Lung microvascular endothelial cell (primary cell): ENCODE results near the gene BCL2A1. TPM values are rescaled to one million over a fixed set of nuclear protein-coding genes. Genes with fewer than 3 reads are reported as not detected.
A peak's percentile ranks its signal among the peaks of the same experiment; 100 is the strongest.
"Not testable (repeated sequence)": the region's sequence is repeated elsewhere in the genome, so short reads cannot be mapped to it uniquely, and the experiment has no call there.

Source experiments
- DNase-seq, 2 donors: peaks; one replicate each; pipeline versions ENCODE4 v3.0.0 to v3.0.0-alpha.2; 2010; ENCODE audit warnings: low read depth in 2 of 2
- total RNA-seq: library from RNA; depleted of rRNA; stranded (reverse); fragments of >200 nt; gene quantifications from 2 replicates; pipeline ENCODE4 v1.2.1, GENCODE V29; 2014

Gene BCL2A1
- 0.44 TPM in 1 of 2 replicates, not detected in the other for total RNA-seq

DNA sequence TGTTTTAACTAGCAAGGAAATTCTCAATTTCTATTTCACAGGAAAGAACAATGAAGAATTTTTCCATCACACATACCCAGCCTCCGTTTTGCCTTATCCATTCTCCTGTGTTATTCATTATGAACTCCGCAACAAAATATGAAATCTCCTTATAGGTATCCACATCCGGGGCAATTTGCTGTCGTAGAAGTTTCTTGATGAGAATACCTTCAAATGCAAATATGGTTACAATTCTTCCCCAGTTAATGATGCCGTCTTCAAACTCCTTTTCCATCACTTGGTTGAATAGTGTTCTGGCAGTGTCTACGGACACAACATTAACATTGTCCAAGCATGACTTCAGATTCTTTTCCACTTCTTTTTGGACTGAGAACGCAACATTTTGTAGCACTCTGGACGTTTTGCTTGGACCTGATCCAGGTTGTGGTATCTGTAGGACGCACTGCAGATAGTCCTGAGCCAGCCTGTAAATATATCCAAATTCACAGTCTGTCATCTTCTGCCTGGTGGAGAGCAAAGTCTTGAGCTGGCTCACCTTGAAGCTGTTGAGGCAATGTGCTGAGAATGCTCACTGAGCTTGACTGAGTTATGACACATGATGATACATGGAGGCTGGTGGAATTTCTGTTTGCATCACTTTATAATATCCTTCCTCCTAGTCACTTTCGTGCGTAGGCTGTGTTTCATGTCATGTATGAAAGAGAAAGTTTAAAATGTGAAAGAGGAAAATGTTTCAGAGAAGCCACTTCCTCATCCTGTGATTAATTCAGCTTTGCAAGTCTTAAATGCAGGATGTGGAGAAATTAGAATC, at the start of gene BCL2A1:
Gene BCL2A1, minus strand, starts transcription at position 573 of the 811 bp plus-strand sequence. Its CDS starts 77 bp downstream, at position 496.
- peak; percentile 30 to 90 for DNase-seq

DNA sequence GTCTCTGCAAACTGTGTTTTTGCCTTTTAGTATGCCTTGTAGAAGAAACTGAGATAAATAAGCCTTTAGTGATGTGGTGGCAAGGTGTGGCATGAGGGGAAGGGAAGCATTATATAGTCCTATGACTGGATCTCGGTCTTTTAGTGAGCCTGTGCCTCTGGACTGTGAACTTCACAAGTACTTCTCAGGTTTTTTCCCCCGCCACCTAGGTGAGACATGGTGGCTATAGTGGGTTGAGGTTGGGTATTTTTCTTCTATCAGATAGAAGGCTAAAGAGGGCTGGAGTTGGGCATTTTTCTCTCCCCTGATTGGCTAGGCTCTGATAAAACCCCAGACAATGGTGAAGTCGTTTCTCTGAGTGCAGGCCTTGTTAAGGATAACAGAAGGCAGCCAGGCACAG, 49.7 kb upstream of the BCL2A1 start:
- no peak for DNase-seq

DNA sequence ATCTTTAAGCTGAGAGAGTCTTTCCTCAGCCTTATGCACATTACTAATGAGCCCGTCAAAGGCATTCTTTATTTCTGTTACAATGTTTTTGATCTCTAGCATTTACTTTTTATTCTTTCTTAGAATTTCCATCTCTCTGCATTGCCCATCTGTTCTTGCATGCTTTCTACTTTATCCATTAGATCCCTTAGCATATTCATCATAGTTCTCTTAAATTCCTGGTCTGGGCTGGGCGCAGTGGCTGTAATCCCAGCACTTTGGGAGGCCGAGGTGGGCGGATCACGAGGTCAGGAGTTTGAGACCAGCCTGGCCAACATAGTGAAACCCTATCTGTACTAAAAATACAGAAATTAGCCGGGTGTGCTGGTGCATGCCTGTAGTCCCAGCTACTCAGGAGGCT, 49.2 kb upstream of the BCL2A1 start:
- not testable (repeated sequence) for DNase-seq

DNA sequence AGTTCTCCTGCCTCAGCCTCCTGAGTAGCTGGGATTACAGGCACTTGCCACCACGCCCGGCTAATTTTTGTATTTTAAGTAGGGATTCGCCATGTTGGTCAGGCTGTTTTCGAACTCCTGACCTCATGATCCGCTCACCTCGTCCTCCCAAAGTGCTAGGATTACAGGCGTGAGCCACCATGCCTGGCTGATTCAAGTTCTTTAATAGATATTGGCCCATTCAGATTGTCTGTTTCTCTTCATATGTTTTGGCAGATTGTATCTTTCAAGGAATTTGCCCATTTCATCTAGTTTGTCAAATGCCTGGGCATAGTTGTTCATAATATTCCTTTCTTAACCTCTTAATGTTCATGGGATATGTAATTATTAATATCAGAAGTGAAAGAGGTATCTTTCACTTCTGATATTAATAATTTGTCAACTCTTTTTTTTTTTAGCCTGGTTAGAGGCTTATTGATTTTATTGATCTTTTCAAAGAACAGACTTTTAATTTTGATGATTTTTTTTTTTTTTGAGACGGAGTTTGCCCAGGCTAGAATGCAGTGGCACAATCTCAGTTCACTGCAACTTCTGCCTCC, 48.3 kb upstream of the BCL2A1 start:
- DNase-seq, result no peak

DNA sequence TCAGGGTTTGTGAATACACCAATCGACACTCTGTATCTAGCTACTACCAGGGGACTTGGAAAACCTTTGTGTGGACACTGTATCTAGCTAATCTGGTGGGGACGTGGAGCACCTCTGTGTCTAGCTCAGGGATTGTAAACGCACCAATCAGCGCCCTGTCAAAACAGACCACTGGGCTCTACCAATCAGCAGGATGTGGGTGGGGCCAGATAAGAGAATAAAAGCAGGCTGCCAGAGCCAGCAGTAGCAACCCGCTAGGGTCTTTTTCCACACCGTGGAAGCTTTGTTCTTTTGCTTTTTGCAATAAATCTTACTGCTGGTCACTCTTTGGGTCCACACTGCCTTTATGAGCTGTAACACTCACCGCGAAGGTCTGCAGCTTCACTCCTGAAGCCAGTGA, 46.1 kb upstream of the BCL2A1 start:
- not testable (repeated sequence) for DNase-seq

DNA sequence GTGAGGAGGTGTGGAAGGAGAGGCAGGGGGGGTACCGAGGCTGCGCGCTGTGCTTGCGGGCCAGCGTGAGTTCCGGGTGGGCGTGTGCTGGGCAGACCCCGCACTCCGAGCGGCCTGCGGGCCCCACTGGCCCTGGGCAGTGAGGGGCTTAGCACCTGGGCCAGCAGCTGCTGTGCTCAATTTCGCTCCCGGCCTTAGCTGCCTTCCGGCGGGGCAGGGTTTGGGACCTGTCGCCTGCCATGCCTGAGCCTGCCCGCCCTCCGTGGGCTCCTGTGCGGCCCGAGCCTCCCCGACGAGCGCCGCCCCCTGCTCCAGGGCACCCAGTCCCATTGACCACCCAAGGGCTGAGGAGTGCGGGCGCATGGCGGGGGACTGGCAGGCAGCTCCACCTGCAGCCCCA, 45.5 kb upstream of the BCL2A1 start:
- DNase-seq, result not testable (repeated sequence)

DNA sequence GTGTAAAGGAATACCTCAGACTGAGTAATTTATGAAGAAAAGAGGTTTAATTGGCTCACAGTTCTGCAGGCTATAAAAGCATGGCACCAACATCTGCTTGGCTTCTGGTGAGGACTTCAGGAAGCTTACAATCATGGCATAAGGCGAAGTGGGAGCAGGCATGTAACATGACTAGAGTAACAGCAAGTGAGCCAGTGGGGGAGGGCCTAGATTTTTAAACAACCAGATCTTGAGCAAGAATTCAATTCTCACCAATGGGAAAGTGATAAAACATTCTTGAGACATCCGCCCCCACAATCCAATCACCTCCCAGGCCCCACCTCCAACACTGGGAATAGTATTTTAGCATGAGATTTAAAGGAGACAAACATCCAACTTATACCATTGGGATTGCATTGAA, 44.2 kb upstream of the BCL2A1 start:
- no peak for DNase-seq

DNA sequence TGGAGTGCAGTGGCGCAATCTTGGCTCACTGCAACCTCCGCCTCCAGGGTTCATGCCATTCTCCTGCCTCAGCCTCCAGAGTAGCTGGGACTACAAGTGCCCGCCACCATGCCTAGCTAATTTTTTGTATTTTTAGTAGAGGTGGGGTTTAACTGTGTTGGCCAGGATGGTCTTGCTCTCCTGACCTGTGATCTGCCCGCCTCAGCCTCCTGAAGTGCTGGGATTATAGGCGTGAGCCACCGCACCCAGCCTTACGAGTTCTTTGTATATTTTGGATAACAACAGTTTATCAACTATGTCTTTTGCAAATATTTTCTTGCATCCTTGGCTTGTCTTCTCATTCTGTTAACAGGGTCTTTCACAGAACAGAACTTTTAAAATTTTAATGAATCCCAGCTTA, 43.2 kb upstream of the BCL2A1 start:
- DNase-seq, result not testable (repeated sequence)

DNA sequence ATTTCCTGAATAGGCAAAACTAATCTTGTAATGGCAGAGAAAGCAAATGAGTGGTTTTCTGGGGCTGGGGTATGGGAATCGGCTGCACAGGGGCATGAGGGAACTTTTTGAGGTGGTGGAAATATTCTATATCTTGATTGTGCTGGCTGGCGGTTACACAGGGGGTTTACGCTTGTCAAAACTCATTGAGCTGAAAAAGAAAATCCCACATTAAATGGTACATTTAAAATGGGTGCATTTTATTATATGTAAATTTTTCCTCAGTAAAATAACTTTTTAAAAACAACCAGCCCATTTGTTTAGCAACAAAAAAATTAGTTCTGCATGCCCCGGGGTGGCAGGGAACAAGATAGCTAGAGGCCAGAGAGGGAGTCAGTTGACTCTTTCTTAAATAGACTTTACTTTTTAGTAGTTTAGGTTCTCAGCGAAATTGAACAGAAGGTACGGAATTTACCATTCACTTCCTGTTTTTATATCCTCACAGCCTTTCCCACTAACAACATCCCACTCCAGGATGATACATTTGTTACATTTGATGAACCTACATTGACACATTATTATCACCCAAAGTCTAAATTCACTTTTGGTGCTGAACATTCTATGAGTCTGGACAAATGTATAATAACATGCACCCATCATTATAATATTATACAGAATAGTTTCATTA, 41.2 kb upstream of the BCL2A1 start:
- DNase-seq, result no peak

DNA sequence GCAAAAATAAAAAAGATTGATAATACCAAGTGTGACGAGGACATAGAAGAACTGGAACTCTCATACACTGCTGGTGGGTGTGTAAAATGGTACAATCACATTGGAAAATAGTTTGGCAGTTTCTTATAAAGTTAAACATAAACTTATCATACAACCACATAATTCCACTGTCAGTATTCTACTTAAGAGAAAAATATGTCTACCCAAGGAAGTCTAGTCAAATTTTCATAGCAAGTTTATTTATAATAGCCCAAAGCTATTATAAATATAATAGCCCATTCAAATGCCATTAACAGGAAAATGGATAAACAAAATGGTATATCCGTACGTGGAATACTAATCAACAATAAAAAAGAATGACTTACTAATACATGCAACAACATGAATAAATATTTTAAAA, 40.6 kb upstream of the BCL2A1 start:
- no peak for DNase-seq

DNA sequence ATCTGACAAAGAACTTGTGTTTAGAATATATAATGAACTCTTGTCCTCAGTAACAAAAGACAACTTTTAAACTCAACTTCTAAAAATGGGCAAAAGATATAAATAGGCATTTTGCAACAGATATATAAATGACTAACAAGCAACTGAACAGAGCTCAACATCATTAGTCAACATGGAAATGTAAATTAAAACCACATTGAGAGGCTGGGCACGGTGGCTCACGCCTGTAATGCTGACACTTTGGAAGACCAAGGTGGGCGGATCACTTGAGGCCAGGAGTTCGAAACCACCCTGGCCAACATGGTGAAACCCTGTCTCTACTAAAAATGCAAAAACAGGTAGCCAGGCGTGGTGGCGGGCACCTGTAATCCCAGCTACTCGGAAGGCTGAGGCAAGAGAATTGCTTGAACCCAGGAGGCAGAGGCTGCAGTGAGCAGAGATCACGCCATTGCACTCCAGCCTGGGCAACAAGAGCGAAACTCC, 40.1 kb upstream of the BCL2A1 start:
- not testable (repeated sequence) for DNase-seq

DNA sequence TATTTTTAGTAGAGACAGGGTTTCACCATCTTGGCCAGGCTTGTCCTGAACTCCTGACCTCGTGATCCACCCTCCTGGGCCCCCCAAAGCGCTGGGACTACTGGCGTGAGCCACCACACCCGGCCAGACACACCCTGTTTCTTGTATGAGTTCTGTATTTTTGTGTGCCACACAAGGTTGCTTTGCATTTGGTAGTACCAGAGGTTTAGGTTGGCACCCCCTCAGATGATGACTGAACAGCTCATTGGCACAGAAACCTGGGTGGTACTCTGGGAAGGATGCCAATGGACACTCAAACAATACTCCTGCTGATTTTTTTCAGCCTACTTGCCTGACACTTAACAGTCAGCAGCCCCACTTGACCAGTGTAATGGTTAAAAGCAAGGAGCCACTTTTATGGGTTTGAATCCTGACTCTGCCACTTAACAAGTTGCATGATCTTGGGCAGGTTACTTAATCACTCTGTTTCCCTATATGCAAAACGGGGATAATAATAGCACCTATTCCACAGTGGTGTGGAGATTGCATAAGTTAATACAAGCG, 39.2 kb upstream of the BCL2A1 start:
- no peak for DNase-seq

DNA sequence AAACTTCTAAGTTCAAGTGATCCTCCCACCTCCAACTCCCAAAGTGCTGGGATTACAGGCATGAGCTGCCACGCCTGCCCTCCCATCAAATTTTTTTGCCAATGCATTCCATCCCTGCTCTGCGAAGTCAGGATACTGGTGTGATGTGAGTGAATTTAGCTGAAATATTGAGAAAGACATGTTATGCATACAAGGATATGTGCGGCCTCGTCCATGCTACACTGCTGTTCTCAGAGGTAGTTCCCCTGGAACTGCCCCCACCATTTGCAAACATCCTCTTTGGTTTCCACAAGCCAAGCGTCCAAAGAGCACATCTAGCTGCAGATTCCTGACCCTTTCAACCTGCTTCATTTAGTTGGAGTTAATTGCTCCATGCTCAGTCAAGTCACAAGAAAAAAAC, 36.5 kb upstream of the BCL2A1 start:
- no peak for DNase-seq

DNA sequence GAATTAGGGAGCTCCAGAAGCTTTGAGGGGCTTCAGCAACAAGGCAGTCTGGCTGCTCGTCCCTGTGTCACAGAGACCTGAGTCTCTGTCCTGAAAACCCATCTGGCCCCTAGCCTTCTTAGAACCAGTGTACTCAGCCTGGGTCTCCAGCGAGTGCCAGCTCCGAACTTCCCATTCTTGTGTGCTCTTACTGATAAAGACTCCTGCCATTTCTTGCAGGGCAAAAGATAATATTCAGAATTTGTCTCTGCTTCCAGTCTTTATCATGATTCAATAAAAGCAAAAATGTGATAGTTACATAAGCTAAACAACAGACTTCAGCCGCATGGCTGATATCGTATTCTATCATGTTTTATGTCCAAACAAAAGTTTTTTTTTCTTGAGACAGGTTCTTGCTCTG, 36.0 kb upstream of the BCL2A1 start:
- no peak for DNase-seq

DNA sequence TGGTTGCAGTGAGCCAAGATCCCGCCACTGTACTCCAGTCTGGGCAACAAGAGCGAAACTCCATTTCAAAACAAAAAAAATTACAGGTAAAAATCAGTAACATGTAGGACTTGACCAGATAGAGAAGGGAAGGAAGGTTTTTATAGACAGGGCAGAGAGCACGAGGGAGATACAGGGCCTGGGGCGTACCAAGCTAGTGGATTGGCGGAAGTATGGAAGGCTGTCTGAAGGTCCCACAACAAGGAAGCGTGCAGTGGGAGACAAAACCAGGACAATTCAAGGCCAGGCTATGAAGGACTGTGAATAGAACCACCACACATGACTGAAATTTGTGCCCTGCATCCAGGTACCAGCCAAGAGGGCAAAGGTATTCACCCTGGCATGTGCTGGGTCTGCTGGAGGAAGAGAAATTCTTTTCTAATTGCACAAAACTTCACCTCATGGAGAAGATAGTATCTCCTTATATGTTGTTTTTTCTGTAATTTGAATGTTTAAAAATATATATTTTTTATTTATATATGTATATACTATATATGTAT, 33.0 kb upstream of the BCL2A1 start:
- DNase-seq, result no peak

DNA sequence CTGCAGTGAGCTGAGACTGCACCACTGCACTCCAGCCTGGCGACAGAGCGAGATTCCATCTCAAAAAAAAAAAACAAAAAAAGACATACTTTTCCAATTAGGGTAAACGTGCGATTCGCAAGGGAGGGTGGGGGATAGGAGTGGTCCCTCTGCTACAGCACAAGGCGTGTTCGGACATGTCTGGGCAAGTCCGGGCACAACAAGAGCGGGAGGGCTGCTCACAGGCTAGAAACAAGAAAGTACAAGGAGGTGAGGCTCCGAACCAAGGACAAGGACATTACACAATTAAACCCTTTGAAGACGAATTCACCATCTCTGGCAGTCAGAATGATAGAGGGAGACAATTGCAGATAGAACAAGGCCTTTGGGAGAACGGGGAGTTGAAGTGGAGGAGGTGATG, 32.2 kb upstream of the BCL2A1 start:
- no peak for DNase-seq

DNA sequence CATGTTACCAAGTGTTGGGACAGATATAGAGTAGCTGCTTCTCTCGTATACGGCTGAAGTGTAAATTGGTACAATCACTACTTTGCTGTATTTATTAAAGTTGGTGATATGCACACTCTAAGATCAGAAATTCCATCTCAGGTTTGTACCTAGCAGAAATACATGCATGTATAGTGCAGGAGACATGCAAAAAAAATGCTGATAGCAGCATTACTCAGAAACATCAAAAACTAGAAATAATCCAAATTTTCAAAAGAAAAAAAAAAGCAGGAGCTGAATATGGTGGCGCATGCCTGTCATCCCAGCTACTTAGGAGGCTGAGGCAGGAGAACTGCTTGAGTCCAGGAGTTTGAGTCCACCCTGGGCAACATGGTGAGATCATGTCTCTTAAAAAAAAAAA, 31.3 kb upstream of the BCL2A1 start:
- DNase-seq, result no peak

DNA sequence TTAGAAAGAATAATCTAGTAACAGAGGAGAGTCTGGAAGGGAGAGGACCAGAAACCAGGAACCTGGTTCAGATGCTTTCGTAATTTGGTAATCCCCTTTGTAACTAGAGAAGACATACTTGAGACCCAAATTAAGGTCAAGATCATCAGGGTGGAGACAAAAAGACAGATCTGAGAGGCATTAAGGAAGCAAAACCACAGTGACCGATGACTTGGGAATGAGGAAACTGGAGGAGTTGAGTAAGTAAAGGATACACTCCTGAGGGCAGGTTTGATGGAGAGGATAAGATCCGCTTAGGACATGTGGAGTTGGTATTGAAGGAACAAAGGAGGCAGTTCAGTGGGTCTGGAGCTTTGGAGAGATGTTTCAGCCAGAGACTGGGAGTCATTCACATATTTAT, 23.6 kb upstream of the BCL2A1 start:
- DNase-seq, result no peak

DNA sequence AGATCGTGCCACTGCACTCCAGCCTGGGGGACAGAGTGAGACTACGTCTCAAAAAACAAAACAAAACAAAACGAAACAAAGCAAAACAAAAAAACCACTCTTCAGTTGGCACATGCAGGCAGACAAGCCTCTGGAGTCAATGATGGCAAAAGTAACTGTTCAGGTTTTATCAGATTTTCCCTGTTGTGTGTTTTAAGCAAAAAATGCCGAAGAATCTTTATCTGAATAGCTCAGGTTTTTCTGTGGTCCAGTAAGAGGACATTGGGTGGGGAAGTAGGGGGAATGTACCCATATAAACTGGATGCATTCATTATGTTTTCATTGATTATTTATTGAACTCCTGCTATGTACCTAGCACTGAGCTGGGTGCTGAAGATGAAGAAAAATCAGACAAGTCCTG, 20.8 kb upstream of the BCL2A1 start:
- no peak for DNase-seq

DNA sequence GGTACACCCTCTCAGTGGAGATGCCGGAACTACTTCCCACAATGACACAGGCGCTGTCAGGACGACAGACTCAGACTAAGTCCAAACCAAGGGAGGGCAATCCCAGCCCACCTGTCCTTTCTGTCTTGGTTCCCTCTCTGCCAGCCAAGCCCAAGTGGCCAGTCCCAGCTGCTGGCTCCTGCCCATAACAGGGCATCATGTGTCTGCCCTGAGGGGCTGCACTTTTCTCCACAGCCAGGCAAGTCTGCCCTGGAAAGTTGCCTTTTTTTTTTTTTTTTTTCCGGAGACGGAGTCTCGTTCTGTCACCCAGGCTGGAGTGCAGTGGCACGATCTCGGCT, 20.0 kb upstream of the BCL2A1 start:
- DNase-seq, result no peak

DNA sequence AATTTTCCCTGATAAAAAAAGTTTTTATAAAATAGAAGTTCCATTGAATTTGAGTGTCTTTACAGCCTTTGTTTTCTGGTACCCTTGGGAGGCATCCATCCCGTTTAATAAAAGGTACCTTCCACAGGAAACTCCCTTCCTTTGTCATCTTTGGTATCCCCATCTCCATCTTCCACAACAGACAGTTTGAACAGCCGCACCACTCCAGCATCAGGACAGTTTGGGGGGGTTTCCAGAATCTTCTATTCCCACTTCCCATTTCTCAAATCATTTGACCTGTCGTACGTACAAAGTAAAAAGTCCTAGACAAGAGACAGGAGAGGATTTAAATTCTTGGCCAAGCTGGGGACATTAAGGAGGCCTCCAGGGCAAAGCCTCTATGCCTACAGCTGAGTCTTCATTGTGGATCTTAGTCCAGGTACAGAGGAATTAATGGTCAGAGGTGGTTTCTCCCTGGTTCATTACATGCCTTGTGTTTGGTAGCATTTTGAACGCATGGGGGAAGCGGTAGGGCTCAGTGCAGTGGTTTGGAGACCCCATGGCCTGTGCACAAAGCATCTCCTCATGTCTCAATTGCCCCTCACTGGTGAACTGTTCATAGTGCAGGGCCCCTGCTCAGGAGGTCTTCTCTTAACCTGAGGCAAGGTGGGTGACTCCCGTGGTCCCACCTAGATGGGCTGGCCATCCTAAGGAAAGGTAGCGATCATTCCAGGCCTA, 19.4 kb upstream of the BCL2A1 start:
- DNase-seq, result no peak

DNA sequence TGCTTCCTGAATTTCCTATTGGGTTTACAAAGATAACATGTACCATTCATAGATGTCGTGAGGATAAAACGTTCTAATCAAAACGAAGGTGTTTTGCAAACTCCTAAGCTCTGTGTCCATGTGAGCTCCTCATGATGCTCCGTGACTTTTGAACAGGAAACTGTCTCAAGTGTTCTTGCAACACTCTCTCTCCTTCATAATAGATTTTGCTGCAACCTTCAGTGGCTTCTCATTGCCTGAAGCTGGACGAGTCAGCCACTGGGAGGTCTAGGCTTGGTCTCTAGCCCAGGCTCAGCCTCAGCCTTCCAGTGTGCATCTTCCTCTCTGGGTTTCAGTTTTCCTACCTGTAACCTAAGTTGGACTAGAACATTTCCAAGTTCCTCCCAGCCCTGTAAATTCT, 18.7 kb upstream of the BCL2A1 start:
- DNase-seq, result no peak
